Measurements from ENCODE around the gene CYTH4. TPM values are rescaled to one million over a fixed set of nuclear protein-coding genes. Genes with fewer than 3 reads are reported as not detected.

The CYTH4 gene
- total RNA-seq, 1 donor from 2014 or later = 16.3 TPM

DNA sequence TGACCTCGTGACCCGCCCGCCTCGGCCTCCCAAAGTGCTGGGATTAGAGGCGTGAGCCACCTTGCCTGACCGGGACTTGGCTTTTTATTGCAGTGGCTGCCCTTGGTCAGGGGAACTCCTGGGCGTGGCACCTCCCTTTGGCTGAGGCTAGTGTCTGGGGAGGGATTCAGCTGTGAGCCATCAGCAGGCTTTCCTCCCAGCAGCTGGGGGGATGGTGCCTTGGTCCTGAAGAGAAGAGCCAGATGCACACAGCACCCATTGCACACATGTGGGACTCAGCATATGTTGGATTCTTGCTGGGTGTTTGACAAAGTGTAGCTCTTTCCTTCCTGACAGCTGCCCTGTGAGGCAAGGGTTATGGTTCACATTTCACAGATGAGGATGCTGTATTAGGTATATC, 8.4 kb downstream of the CYTH4 start:
- no peak for DNase-seq (ENCODE audit: low spot score)

DNA sequence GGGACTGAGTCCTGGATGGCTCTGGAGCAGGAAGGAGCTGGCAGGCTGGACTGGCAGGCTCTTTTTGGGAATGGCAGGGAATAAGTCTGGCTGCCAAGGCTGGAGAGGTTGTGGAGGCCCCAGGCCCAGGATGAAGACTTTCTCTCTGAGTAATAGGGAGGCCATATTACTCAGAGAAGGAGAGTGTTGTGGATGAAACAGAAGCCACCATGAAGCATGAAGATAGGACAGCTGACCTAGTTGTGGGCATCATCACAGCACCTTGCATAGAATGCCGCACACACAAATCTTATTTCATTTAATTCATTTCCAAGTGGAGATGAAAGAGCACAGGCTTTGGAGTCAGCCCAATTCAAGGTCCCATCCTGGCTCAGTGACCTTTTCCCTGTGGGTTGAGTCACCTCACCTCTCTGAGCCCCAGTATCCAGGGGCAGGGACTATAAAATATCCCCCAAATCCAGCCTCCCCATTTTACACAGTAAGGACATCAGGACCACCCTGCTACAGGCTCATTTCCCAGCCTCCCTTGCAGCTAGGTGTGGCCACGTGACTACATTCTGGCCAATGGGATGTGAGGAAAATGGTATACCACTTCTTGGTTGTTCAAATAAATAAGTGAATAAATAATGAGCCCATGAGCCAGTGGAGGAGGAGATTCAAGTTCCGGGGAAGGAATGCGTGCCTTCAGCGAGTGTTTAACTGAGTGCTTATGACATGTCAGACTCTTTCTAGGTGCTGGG, 9.4 kb downstream of the CYTH4 start:
- DNase-seq (ENCODE audit: low spot score) = no peak

DNA sequence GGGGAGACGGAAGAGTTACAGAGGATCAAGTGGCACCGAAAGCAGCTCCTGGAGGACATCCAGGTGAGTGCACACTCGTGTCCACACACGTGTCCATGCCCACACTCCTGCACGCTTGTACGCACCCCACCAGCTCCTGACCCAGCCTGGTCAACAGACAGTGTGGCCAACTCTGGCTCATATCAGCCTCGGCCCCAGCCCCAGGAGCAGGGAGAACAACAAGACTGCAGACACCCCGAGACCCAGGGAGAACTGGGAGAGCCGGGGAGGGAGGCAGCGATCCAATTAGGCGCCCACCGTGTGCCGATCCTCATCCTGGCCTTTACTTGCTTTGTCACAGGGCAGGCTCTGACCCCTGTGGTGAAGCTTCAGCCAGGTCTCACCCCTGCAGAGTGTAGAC, 10.3 kb downstream of the CYTH4 start:
- DNase-seq (ENCODE audit: low spot score) = no peak

DNA sequence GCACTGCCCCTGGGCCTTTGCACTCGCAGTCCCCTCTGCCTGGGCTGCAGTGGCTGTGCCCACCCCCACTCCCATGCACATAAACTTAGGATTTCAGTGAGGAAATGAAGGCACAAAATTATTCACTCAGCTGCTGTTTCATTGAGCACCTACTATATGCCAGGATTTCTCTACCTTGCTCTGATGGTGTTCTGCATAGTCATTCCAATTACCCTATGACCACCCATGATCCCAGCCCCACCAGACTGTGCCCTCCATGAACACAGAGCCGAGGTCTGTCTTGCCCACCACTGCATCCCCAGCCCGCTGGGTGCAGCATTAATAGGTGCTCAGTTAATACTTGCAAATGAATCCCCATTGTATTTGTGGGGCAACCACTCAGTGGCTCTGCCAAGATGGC, 10.9 kb downstream of the CYTH4 start:
- DNase-seq (ENCODE audit: low spot score) = no peak

DNA sequence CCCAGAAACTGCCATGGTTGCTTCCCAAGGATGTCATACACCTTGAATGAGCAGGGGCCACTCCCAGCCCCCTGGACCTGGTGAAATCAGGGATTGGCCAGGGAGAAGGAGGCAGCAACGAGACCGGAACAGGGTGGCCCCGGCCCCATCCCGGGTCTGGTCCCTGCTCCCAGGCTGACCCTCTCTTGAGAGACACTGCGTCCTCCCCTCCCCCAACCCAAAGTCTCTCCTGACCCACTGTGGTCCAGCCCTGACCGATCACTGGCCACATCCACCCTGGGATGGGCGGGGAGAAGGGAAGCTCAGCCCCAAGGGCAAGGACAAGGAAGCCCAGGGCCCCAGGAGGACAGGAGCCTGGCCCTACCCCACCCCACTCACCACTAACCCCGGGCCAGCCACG, 12.4 kb downstream of the CYTH4 start:
- DNase-seq (ENCODE audit: low spot score) = no peak

DNA sequence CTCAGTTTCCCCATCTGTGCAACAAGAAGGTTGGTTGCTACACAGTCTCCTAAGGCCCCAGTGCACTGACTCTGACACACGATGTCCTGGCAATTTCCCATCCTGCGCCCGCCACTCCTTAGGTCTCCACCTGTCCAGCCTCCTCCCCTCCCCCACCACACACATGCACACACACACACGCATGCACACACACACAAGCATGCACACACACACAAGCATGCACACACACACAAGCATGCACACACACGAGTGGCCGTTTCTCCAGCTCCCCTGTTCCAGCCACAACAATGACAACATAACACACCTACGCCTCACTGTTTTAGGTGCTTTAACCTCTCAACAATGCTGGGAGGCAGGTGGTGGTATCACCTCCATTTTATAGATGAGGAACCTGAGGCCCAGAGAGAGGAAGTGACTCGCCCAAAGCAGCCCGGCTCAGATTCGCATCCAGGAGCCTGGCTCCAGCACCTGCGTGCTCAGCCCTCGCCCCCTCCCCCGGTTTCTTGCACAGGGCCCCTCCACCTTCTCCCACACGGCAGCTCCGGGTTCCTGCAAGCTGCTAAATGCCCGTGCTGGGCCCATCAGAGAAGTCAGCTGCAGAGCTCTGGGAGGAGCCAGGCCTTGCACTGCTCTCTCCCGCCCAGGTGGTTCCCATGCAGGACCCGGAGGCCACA, 13.0 kb downstream of the CYTH4 start:
- DNase-seq (ENCODE audit: low spot score) = no peak

DNA sequence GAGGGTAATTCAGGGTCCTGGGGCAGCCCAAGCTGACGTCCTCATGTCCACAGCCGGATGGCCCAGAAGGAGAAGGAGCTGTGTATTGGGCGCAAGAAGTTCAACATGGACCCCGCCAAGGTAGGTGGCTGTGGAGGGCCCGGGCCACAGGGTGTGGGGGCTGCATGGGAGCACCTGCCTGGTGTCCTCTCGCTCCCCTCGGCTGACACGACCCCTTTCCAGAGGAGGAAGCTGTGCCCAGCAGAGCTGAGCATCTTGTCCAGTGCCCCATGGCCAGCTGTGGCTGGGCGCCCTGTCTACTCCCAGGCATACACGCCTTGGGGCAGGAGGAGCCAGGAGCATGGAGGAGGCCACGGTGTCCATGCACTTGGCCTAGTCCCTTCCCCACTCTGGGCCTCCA, 13.6 kb downstream of the CYTH4 start:
- DNase-seq (ENCODE audit: low spot score) = no peak

DNA sequence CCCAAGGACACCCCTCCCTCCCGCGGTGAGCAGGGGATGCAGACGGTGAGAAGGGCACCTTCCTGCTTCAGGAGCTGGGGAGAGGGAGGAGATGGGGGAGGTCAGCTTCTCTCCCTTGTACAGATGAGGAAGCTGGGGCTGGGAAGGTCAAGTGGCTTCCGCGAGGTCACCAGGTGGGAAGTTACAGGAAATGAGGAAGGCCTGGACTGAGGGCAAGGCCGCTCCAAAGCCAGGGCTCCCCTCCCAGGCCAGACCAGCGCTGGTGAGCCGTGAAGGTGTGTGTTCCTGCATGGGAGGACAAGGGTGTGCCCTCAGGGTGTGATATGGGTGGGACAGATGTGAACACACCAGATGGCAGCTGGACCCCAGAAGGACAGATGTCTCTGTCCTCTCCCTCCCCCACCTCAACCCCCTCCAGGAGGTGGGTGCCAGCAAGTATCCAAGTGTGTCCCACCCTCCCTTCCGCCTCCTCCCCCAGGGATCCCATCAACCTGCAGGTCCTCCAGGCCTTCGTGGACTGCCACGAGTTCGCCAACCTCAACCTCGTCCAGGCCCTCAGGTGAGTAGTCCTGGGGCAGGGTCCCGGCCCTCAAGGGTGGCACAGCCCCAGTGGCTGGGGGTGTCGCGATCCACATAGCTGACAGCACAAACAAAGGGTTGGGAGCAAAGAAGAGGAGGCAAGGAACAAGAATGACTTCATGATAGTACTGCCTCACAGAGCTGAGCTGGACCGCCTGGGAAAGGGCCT, 16.6 kb downstream of the CYTH4 start:
- DNase-seq (ENCODE audit: low spot score) = no peak

DNA sequence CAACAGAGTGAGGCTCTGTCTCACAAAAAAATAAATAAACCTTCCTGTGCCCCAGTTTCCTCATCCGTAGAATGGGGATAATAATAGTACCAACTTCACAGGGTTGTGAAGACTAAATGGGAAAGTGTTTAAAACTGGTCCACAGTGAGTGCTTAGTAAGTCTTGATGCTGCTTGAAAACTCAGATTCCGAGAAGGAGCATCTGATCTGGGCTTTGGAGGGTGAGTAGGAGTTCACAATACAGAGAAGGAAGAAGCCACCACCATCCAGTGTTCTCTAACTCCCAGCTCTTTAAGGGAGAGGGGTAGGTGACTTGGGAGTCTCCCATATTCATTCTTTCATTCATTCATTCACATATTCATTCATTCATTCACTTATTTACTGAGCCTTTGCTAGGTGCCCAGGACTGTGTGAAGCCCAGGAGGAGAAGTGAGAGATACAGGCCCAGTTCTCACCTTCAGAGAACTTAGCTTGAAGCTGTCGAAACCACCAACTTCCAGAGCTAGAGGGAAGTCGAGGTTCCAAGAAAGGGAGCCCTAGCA, 17.7 kb downstream of the CYTH4 start:
- DNase-seq (ENCODE audit: low spot score) = no peak

DNA sequence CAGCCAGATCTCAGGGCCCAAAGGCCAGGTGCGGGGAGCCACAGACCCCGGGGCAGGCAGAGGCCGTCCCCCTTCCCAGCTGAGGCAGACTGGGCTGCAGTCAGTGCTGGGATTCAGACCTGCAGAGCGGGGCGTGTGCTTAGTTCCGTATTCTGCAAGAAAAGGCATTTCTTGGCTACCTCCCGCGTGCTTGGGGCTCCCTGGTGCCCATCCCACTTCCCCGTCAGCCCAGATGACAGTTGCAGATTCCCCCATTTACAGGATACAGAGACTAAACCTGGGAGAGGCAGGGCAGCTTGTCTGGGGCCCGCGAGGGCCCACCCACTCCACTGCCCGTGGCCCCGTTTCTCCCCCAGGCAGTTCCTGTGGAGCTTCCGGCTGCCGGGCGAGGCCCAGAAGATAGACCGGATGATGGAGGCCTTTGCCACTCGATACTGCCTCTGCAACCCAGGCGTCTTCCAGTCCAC, 18.3 kb downstream of the CYTH4 start:
- no peak for DNase-seq (ENCODE audit: low spot score)

DNA sequence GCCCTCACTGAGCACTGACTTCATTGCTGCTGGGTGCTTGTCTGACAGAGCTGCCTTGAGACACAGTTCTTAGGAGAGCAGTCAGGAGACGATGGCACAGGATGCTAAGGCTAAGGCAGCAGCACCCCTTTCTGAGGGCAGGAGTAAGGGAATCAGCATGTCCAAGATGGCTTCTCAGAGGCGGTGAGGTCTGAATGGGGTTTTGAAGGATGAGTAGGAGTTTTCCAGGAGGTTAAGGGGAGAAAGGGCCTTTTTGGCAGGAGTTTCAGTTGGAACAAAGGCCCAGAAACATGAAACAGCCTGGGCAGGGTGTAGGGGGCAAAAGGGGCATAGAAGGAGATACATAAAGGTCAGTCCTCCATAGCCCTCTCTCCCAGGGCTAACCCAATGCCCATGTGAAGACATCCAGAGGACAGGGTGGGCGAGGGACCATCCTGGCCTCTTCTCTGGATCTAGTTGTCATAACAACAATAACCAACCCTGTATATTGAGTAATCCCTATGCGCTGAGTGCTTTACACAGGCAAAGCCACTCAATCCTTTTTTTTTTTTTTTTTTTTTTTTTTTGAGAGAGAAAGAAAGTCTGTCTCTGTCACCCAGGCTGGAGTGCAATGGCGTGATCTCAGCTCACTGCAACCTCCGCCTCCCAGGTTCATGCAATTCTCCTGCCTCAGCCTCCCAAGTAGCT, 19.0 kb downstream of the CYTH4 start:
- DNase-seq (ENCODE audit: low spot score) = no peak

DNA sequence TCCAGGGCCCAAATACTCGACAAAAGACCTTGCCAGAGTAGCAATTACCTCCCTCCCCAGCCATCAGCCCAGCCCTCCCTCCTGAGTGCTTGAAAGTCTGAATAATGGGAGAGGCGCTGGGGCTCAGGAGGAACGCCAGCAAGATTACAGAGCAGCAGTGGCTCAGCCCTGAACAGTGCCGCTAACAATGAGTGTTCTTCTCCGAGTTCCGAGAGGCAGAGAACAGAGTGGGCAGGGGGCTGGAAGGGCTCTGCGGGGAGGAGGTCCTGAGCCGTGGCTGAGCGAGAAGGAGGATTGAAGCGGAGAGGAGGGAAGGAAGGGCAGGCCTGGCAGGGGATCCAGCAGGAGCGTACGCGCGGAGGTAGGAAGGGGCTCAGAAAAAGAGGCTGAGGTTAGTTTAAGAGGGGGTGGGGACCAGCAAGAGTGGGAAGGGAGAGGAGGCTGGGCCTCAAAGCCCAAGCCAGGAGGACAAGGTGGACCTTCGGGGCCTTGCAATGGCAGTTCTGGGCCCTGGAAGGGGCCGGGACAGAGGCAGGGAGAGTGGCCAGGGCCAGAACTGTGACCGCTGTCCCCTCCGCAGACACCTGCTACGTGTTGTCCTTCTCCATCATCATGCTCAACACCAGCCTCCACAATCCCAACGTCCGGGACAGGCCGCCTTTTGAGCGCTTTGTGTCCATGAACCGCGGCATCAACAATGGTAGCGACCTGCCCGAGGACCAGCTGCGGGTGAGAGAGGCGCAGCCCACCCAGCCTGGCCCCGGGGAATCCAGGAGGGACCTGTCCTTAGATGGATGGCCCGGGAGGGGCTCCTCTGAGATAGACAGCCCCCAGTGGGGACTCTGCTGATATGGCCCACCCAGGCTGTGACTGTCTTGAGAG, 20.6 kb downstream of the CYTH4 start:
- no peak for DNase-seq (ENCODE audit: low spot score)

DNA sequence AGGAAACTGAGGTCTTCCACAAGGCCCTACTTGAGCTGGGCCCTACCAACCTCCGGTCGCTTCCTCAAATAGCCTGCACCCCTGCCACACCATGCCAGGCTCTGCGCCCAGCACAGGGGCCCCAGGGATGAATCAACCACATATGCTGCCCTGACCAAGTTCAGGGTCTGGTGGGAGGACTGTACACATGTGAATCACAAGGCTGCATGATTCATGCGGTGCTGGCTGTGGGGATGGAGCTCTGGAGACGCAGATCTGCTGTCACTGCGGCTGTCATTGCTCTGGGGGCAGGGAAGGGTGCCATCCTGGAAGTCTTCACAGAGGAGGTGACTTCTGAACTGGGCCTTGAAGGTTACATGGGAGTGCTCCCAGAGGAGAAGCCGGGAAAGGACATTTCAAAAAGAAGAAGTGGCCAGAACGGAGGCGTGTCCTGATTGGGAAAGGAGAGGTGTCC, 21.5 kb downstream of the CYTH4 start:
- DNase-seq (ENCODE audit: low spot score) = no peak

DNA sequence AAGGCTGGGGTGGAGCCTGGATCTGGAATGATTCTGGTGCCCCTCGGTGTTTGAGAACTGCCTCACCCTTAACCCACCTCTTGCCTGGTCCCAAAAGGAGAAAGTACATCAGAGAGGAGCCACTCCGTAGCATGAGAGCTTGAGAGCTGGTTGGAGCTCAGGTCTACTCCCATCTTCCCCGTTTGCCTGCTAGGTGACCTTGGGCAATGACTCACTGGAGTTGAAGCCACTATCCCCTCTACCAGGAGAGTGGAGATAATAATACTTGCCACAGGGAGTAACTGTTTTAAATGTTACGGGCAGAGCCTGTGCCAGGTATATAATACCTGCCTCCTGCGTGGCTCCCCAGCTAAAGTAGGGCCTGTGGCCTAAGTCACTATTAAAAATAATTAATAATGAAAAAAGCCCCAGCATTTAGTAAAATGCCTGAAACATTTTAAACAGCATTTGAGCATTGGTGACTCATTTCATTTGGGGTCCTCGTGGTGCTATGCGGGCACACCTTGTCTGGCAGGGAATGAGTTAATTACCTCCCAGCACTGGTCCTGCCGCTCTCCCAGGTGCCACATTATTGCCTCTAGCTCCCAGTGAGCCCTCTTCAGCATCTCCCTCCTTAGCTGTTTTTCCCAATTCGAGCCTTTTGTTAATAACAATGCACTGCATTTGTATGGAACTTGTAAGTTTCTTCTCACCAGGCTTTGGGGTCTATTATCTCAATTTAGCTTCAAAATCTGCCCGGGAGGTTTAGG, 22.5 kb downstream of the CYTH4 start:
- DNase-seq (ENCODE audit: low spot score) = no peak

DNA sequence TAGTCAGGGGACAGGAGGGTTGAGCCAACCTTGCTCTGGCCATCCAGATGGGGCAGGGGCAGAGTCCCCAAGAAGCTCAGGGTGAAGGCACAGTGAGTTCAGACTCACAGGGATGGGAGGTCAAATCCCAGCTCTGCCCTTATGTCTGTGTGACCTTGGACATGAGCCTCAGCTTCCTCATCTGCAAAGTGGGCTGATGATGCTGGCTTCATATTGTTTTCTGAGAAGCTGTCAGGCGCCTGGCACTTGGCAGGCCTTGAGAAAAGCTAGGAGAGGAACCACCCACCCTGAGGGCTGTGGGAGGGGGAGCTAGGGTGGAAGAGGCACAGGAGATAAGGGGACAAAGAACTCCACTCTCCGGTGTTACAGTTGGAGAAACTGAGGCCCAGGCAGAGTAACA, 23.6 kb downstream of the CYTH4 start:
- no peak for DNase-seq (ENCODE audit: low spot score)

DNA sequence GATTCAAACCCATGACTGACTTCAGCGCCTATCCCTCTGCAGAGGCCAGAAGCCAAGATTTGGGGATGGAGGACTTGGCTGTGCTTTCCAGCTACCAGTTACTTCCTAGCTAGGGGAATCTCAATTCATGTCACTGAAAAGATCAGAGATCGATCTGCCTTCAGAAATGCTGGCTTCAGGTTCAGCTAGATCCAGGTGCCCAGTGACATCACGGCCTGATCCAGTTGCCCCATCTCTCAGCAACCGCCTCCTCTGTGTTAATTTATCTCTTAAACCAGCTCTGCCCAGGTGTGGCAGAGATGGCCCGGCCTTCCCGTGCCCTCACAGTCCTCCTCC, 24.2 kb downstream of the CYTH4 start:
- no peak for DNase-seq (ENCODE audit: low spot score)

DNA sequence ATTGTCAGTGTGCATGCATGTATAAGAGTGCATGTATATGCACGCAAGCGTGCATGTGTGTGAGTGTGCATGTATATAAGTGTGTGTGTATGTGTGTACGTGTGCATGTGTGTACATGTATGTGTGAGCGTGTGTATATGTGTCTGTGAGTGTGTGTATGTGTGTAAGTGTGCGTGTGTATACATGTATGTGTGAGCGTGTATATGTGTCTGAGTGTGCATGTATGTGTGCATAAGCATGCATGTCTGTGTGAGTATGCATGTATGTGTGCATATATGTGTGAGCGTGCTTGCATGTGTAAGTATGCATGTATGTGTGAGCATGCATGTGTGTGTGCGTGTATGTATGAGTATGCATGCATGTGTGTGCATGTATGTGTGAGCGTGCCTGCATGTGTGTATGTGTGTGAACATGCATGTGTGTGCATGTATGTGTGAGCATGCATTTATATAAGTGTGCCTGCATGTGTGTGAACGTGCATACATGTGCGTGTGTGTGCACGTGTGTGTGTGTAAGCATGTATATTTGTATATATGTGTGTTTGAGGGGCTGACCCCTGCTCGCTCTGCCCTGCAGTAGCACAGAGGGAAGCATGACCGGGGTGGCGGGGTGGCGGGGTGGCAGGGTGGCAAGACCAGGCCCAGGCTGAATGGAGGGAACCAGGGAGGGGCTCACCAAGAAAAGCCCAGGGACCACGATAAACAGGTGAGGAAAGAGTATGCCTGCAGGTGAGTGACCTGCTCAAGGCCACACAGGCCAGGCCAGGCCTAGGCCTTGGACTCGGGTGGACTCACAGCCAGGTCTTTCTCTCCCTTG, 26.3 kb downstream of the CYTH4 start:
- DNase-seq (ENCODE audit: low spot score) = no peak

DNA sequence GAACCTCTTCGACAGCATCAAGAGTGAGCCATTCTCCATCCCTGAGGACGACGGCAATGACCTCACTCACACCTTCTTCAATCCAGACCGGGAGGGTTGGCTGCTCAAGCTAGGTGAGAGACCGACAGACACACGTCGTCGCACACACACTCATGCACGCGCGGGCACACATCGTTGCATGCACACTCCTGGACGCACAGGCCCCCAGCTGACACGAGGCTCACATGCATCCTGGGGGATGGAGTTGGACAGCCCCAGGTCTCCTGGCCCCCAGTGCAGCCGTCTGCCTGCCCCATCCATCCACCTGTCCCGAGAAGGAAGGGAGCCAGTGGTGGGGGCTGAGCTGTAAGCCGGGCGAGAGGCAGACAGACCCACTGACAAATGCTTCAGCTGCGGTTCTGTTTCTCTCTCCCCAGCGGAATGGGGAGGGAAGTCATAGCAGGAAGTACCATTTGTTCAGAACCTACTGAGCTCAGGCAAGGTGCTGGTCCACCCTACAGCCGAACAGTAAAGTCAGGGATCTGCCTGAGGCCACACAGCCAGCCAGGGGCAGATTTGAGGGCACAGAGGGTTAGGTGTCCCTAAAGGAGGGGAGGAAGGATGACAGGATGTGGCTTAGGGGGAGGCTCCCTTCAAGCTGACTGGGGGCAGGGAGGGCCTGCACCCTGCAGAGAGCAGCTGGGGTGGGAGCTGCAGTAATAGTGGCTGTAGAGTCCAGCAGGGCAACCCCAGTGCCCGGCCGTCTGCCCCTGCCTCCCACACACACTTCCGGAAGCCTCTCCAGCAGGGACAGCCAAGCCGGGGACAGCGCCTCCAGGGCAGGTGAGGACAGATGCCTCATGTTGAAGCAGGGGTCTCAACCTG, 27.1 kb downstream of the CYTH4 start:
- no peak for DNase-seq (ENCODE audit: low spot score)
